ENCODE measurements around the gene TIGD4. TPM values are rescaled to one million over a fixed set of nuclear protein-coding genes. Genes with fewer than 3 reads are reported as not detected.
A peak's percentile ranks its signal among the peaks of the same experiment; 100 is the strongest.

TIGD4 gene
- total RNA-seq, 1 experiment from 2014 or later, result 1.9 TPM

DNA sequence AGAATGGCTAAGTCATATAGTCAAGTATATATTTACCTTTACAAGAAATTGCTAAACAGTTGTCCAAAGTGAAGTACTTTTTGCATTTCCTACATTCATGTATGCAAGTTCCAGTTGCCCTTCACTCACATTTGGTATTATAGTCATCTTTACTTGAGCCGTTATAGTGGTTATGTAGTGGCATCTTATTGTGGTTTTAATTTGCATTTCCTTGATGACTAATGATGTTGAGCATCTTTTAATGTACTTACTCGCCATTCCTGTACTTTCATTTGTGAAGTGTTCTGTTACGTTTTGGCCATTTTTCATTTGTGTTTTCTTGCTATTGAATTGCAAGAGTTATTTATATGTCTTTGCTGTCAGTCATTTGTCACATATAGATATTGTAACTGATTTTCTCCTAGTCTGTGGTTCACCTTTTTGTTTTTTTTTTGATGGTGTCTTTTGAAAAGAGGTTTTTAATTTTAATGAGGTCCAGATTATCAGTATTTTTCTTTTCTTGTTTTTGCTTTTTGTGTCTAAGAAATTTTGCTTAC lies 27.8 kb upstream of the TIGD4 start:
- Mint-ChIP-seq H3K9me3 (peaks cover 10% of the 10 kb centered on the region), H3K36me3 (peaks cover 11% of the 10 kb centered on the region), H3K27ac (0 out of 2 replicates have a peak overlapping the region, but pooled peaks have one; percentile 29), H3K4me3 (no peak overlapping the region), H3K4me1 (peaks cover 62% of the 10 kb centered on the region), H3K27me3 (ENCODE audit: low read depth) (peaks cover 9% of the 10 kb centered on the region)
- POLR2A ChIA-PET, result interaction anchor here (0.6 kb wide), 1 partner anchor 11 kb away, joined by 3 read pairs; no protein-coding TSS in a partner anchor
- ATAC-seq (no peak), DNase-seq (ENCODE audit: low spot score) (no peak)
- TF ChIP-seq SMAD4 (CRISPR knock-in tag; IDR thresholded peaks at IDR 0.05), result no peak
- TF ChIP-seq ZNF425 (CRISPR knock-in tag; conservative IDR thresholded peaks at IDR 0.05), result no peak
- TF ChIP-seq ZNF281 (CRISPR knock-in tag; IDR thresholded peaks at IDR 0.05), result no peak
- no peak for TF ChIP-seq SOX15 (CRISPR knock-in tag; IDR thresholded peaks at IDR 0.05)
- TF ChIP-seq ZNF138 (CRISPR knock-in tag; conservative IDR thresholded peaks at IDR 0.05), result no peak
- no peak for TF ChIP-seq IRF2 (CRISPR knock-in tag; IDR thresholded peaks at IDR 0.05; ENCODE audit: borderline replicate concordance, low read depth)
- no peak for TF ChIP-seq AR (CRISPR knock-in tag; IDR thresholded peaks at IDR 0.05)
- TF ChIP-seq ZNF219 (CRISPR knock-in tag; IDR thresholded peaks at IDR 0.05; ENCODE audit: borderline replicate concordance), result no peak
- no peak for TF ChIP-seq MXD4 (CRISPR knock-in tag; IDR thresholded peaks at IDR 0.05; ENCODE audit: borderline replicate concordance)
- TF ChIP-seq USF2 (CRISPR knock-in tag; IDR thresholded peaks at IDR 0.05), result no peak
- no peak for TF ChIP-seq IRF1 (CRISPR knock-in tag; IDR thresholded peaks at IDR 0.05)
- TF ChIP-seq JUN (CRISPR knock-in tag; IDR thresholded peaks at IDR 0.05), result no peak
- TF ChIP-seq, protein P1, sequence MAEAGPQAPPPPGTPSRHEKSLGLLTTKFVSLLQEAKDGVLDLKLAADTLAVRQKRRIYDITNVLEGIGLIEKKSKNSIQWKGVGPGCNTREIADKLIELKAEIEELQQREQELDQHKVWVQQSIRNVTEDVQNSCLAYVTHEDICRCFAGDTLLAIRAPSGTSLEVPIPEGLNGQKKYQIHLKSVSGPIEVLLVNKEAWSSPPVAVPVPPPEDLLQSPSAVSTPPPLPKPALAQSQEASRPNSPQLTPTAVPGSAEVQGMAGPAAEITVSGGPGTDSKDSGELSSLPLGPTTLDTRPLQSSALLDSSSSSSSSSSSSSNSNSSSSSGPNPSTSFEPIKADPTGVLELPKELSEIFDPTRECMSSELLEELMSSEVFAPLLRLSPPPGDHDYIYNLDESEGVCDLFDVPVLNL (CRISPR knock-in tag; IDR thresholded peaks at IDR 0.05; ENCODE audit: borderline replicate concordance, low read depth), result no peak
- TF ChIP-seq ZNF396 (CRISPR knock-in tag; IDR thresholded peaks at IDR 0.05; ENCODE audit: borderline replicate concordance), result no peak
- CTCF ChIA-PET, result interaction anchor here (0.5 kb wide), 1 partner anchor 159 kb away, joined by 3 read pairs; no protein-coding TSS in a partner anchor
